ENCODE measurements around the gene RHOBTB3. TPM values are rescaled to one million over a fixed set of nuclear protein-coding genes. Genes with fewer than 3 reads are reported as not detected.
A peak's percentile ranks its signal among the peaks of the same experiment; 100 is the strongest.
"Not testable (repeated sequence)": the region's sequence is repeated elsewhere in the genome, so short reads cannot be mapped to it uniquely, and the experiment has no call there.

The RHOBTB3 gene
- total RNA-seq, 1 experiment from 2014 or later, result 24.7 TPM

DNA sequence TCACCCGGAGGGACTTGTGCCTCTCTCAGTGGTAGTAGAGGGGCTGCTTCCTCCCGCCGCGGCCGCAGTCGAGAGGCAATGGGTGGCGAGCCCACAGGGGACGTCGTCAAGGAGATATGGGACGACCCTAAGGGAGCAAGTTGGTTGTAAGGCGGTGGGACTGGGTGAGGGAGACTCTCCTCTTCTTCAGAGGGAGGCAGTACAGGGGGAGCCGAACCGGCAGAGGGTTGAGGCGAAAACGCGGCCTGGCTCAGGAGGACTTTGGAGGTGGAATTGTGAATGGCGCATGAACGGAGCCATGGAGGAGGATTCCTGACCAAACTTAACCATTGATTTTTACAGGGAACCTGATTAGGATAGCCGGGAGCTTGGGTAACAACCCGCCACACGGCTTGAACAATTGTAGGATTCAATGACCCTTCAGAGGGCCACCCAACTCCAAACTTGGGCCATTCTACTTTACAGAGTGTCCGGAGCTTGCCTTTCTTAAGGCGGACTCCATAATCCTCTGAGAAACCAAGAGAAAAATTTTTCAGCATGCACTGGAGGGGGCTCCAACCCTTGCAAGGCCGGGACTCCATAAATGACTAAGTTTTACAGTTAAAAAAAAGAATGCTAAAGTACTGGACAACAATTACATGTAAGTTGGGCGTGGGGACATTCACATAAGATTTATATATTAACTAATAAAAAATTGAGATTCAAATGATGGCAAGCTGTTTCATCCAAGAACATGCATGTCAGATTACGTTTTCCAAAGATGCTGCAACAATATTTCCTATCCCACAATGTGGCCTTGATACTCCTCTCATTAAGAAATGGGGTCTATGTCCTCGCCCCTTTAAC lies 19.4 kb upstream of the RHOBTB3 start:
- in situ Hi-C loops (cut with HindIII; ENCODE audit: low pct_unique_long_range_greater_than_20kb, low sequenced_read_pairs), result no loop called here
- DNase-seq (ENCODE audit: low read depth), result no peak

- peak; percentile 91 for DNase-seq (ENCODE audit: low read depth)
- in situ Hi-C loops (cut with HindIII; ENCODE audit: low pct_unique_long_range_greater_than_20kb, low sequenced_read_pairs), result no loop called here
Observed at GRCh38 chr5:95712347-95712958, 18.7 kb upstream of the RHOBTB3 start.

DNA sequence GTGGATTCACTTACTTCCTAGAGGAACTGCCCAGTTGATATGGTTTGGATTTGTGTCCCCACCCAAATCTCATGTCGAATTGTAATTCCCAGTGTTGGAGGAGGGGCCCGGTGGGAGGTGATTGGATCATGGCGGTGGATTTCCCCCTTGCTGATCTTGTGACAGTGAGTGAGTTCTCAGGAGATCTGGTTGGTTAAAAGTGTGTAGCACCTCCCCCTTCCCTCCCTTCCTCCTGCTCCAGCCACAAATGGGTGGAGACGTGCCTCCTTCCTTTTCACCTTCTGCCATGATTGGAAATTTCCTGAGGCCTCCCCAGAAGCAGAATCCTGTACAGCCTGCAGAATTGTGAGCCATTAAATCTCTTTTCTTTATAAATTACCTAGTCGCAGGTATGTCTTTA lies 17.9 kb upstream of the RHOBTB3 start:
- in situ Hi-C loops (cut with HindIII; ENCODE audit: low pct_unique_long_range_greater_than_20kb, low sequenced_read_pairs), result not testable (repeated sequence)
- peak; percentile 58 for DNase-seq (ENCODE audit: low read depth)

GRCh38 chr5:95713960-95714710 lies 17.0 kb upstream of the RHOBTB3 start:
- DNase-seq (ENCODE audit: low read depth), result no peak
- in situ Hi-C loops (cut with HindIII; ENCODE audit: low pct_unique_long_range_greater_than_20kb, low sequenced_read_pairs), result no loop called here

GRCh38 chr5:95715799-95716461 lies 15.2 kb upstream of the RHOBTB3 start:
- no peak for DNase-seq (ENCODE audit: low read depth)
- in situ Hi-C loops (cut with HindIII; ENCODE audit: low pct_unique_long_range_greater_than_20kb, low sequenced_read_pairs), result no loop called here

DNA sequence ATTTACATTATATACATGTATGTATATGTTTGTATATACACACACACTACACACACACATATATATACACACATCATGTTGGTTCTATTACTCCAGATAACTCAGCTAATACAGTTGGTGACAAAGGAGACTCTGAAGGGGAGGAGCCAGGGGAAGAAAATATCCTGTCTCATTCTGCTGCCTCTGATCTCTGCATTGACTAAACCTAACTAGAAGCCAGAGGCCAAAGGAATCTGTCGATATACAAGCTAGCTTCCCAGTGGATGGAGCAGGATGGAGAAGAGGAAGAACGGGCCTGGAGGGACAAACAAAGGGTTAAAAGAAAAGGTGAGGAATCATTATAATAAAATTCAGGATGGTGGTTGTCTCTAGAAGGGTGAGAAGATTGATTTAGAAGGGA lies 13.7 kb upstream of the RHOBTB3 start:
- in situ Hi-C loops (cut with HindIII; ENCODE audit: low pct_unique_long_range_greater_than_20kb, low sequenced_read_pairs), result no loop called here
- DNase-seq (ENCODE audit: low read depth), result no peak

DNA sequence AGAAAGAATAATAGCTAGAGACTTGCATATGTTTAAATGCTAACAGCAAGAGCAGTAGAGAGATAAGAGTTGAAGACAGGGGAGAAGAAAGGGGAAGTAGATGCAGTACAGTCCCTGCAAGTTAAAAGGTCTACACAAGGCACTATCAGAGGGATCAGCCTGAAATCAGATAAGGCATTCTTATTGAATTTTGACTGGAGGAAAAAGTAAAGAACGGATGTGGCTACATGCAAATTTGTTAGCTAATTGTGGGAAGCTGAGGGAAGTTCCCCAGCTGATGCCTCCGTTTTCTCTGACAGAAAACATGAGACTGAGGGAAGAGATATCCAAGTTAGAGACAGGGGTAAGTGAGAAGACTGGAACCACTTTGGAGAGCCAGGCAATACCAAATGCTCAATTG lies 12.9 kb upstream of the RHOBTB3 start:
- no peak for DNase-seq (ENCODE audit: low read depth)
- in situ Hi-C loops (cut with HindIII; ENCODE audit: low pct_unique_long_range_greater_than_20kb, low sequenced_read_pairs), result no loop called here

DNA sequence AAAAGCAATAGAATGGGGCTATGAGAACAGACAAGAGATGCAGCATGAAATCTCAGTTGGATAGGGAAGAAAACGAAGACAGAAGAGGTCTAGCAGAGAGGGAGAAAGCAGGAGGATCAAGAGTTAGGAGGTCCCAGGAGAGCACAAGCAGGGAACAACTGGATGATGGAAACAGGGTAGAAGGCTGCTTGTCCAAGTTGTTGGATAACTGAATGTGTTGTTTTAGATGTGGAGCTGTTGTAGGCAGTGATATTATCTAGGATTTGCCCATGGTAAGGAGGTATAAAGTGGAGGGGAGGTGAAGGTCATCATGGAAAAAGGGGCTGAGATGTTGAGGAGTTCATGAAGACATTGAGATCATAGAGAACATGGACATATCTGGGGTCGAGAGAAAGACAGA lies 12.4 kb upstream of the RHOBTB3 start:
- no peak for DNase-seq (ENCODE audit: low read depth)
- in situ Hi-C loops (cut with HindIII; ENCODE audit: low pct_unique_long_range_greater_than_20kb, low sequenced_read_pairs), result no loop called here

DNA sequence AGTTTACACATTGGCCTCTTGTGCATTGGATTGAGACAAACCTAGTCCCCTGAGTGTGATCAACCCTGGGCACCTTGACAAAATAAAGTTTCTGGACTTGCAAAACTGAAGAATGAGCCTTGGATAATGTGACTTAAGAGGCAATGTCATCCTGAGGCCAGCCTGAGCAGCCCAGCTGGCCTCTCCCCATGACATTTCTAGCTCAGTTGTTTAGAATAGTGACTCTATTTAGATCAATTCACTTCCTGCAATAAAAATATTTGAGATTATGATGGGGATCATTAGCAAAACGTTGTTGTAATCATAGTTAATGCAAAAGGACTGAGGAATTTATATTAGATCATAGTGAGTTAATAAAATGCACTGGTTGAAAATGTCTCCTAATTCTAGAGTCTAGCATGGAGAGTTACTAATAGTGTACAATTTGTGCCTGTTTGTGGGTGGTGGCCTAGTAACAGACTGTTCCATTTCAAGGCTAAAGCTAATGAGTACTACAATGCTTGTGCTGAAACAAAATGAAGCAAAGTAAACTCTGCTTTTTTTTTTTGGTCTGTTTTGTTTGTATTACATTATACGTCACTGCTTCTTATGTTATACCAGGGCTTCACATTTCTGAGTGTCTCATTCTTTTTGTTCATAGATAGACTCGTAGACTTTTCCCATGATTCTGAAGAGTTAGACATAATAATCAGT lies 10.9 kb upstream of the RHOBTB3 start:
- DNase-seq (ENCODE audit: low read depth), result no peak
- in situ Hi-C loops (cut with HindIII; ENCODE audit: low pct_unique_long_range_greater_than_20kb, low sequenced_read_pairs), result no loop called here

- no peak for DNase-seq (ENCODE audit: low read depth)
- in situ Hi-C loops (cut with HindIII; ENCODE audit: low pct_unique_long_range_greater_than_20kb, low sequenced_read_pairs), result no loop called here
Observed at GRCh38 chr5:95721582-95722295, 9.4 kb upstream of the RHOBTB3 start.

DNA sequence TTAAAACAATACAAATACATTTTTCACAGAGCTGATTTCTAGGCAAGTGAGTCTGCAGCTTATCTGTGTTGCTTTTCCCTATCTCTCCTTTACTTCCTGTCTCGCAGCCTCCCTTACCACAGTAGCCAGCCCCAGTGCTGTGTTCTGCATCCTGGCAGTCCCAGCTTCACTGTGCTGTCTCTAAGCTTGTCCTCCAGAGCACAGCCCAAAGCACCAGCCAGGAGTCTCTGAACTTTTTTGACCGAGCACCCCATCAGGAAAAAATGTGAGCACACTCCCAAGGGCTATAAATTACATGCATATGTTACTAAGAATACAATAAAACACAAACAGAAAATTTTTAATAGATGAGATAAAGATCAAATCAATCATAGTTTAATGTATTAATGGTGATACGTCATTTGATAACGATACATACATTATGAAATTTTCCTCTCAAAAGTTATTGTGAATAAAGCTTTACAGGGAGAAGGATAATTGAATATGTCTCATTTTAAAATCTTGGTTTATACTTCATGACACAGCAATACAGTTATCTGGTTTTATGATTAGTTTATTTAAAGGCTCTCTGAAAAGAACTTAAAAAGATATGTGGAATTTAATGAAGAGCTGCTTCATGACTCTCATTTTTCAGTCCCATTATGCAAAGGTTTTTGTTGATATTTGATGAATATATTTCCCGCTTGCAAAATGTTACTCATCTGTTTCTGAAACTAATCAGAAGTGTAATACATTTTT lies 7.3 kb upstream of the RHOBTB3 start:
- in situ Hi-C loops (cut with HindIII; ENCODE audit: low pct_unique_long_range_greater_than_20kb, low sequenced_read_pairs), result no loop called here
- DNase-seq (ENCODE audit: low read depth), result no peak

- in situ Hi-C loops (cut with HindIII; ENCODE audit: low pct_unique_long_range_greater_than_20kb, low sequenced_read_pairs), result no loop called here
Observed at GRCh38 chr5:95725071-95725820, 5.9 kb upstream of the RHOBTB3 start.

GRCh38 chr5:95725937-95726810 lies 5.0 kb upstream of the RHOBTB3 start:
- DNase-seq (ENCODE audit: low read depth), result no peak
- in situ Hi-C loops (cut with HindIII; ENCODE audit: low pct_unique_long_range_greater_than_20kb, low sequenced_read_pairs), result no loop called here

More at GRCh38 chr5:95725071-95725820, 5.9 kb upstream of the RHOBTB3 start:
- no peak for DNase-seq (ENCODE audit: low read depth)

- no peak for DNase-seq (ENCODE audit: low read depth)
- in situ Hi-C loops (cut with HindIII; ENCODE audit: low pct_unique_long_range_greater_than_20kb, low sequenced_read_pairs), result no loop called here
Observed at GRCh38 chr5:95726811-95727763, 4.0 kb upstream of the RHOBTB3 start.
